ENCODE data around the gene KRTAP9-1.
"Not testable (repeated sequence)": the region's sequence is repeated elsewhere in the genome, so short reads cannot be mapped to it uniquely, and the experiment has no call there.

Gene KRTAP9-1, protein sequence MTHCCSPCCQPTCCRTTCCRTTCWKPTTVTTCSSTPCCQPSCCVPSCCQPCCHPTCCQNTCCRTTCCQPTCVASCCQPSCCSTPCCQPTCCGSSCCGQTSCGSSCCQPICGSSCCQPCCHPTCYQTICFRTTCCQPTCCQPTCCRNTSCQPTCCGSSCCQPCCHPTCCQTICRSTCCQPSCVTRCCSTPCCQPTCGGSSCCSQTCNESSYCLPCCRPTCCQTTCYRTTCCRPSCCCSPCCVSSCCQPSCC

DNA sequence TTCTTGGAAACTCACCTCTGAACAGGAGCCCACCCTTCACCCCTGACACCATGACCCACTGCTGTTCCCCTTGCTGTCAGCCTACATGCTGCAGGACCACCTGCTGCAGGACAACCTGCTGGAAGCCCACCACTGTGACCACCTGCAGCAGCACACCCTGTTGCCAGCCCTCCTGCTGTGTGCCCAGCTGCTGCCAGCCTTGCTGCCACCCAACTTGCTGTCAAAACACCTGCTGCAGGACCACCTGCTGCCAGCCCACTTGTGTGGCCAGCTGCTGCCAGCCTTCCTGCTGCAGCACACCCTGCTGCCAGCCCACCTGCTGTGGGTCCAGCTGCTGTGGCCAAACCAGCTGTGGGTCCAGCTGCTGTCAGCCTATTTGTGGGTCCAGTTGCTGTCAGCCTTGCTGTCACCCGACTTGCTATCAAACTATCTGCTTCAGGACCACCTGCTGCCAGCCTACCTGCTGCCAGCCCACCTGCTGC, at the start of gene KRTAP9-1:
KRTAP9-1 (plus strand) TSS at position 51 of the 482 bp plus-strand sequence; CDS start at position 51, 0 bp downstream.
- DNase-seq (ENCODE audit: low spot score), result not testable (repeated sequence)

GRCh38 chr17:41140360-41141131, 49.1 kb upstream of the KRTAP9-1 start, which contains the start of gene KRTAP4-6:
KRTAP4-6 (minus strand) TSS chr17:41140544; CDS start chr17:41140487, 57 bp downstream.
- DNase-seq (ENCODE audit: low spot score), result no peak

- no peak for DNase-seq (ENCODE audit: low spot score)
Measured at GRCh38 chr17:41141361-41141760, 48.3 kb upstream of the KRTAP9-1 start.

- DNase-seq (ENCODE audit: low spot score), result no peak
Measured at GRCh38 chr17:41144846-41145245, 44.8 kb upstream of the KRTAP9-1 start.

- no peak for DNase-seq (ENCODE audit: low spot score)
Measured at GRCh38 chr17:41145261-41145660, 44.4 kb upstream of the KRTAP9-1 start.

DNA sequence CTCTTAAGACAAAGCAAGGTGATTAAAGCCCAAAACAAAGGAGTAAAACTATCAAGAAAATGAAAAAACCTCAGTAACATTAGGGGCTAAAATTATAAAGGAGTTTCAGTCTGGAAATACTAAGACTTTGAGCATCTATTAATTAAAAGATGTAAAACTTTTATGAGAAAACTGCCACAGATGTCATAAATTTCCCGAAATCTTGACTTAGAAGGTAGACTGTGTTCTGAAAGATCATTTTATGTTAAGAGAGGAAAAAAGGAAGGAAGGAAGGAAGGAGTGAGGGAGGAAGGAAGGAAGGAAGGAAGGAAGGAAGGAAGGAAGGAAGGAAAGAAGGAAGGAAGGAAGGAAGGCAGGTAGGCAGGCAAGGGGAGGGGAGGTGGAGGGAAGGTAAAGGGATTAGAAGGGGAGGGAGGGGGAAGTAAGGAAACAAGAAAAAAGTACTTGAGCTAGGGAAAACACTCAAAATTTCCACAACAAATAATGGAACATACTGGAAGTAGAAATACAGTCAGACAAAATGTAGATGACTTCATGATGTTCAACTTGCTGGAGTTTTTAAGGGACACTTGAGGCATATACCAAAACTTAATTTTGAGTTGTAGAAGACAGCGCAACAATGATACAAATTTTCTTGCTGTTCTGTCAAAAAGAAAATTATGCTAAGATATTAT, 42.0 kb upstream of the KRTAP9-1 start:
- DNase-seq (ENCODE audit: low spot score), result no peak

DNA sequence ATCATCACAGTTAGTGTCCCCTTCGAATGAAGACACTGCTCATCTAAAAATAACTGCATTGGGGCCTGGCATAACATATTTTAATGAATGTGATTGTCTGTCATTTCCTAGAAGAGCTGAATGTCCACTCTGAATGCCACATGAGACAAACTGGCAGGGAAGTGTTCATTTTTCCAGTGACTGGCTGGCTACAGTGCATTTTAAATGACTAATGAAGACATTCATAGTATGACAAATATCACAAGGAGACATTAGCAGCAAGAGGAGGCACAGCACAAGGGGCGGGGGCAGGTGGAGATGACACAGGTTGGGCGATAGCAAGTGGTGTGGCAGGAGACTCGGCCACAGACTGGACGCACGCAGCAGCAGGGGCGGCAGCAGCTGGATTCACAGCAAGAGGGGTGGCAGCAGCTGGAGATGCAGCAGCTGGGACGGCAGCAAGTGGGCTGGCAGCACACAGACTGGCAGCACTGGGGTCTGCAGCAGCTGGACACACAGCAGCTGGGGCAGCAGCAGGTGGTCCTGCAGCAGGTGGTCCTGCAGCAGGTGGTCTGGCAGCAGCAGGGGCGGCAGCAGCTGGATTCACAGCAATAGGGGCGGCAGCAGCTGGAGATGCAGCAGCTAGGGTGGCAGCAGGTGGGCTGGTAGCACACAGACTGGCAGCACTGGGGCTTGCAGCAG, 40.6 kb upstream of the KRTAP9-1 start:
- not testable (repeated sequence) for DNase-seq (ENCODE audit: low spot score)

DNA sequence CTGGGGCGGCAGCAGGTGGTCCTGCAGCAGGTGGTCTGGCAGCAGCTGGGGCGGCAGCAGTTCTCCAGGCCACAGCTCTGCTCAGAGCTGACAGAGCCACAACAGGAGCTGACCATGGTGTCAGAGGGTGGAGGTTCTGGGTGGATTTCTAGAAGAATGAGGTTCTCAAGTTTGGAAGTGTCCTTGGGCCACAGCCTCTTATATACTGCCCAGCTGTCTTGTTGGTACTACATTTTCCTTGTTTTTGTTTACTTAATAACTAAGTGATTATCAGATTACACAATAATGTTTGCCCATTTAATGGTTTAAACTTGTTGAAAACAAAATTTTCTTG, 40.1 kb upstream of the KRTAP9-1 start, which contains the start of gene KRTAP4-5:
KRTAP4-5 (minus strand) TSS at position 174 of the 334 bp plus-strand sequence; CDS start at position 116, 58 bp downstream.
- no peak for DNase-seq (ENCODE audit: low spot score)

DNA sequence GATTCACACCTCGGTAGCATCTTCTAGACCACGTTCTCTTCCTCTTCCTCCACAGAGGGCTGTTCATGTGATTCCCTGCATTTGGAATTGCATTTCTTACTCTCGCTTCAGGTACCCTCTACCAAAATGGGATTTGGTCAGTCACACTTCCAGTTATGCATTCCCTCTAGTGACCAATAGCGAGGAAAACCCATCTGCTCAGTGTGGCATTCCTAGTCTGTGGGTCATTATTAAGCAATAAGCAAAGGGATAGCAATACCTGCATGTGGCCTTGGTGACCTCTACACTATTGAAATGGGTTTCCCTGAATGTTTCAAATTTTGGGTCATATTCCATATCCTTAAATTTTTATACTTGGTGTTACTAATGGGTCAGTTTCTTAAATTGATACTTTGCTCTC, 39.7 kb upstream of the KRTAP9-1 start:
- no peak for DNase-seq (ENCODE audit: low spot score)

DNA sequence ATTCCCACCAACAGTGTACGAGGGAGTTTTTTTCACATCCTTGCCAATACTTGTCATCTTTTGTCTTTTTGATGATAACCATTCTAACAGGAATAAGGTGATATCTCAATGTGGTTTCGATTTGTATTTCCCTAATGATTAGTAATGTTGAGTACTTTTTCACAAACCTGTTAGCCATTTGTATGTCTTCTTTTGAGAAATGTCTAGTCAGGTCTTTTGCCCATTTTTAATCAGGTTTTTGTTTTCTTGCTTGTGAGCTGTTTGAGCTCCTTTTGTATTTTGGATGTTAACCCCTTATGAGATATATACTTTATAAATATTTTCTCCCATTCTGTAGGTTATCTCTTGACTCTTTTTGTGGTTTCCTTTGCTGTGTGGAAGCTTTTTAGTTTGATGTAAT, 38.2 kb upstream of the KRTAP9-1 start:
- no peak for DNase-seq (ENCODE audit: low spot score)

GRCh38 chr17:41153856-41154255, 35.8 kb upstream of the KRTAP9-1 start:
- DNase-seq (ENCODE audit: low spot score), result no peak

GRCh38 chr17:41160190-41160589, 29.5 kb upstream of the KRTAP9-1 start:
- not testable (repeated sequence) for DNase-seq (ENCODE audit: low spot score)

GRCh38 chr17:41160648-41161047, 29.0 kb upstream of the KRTAP9-1 start, which contains the start of gene KRTAP4-4:
KRTAP4-4 (minus strand) TSS chr17:41160748; CDS start chr17:41160691, 57 bp downstream.
- no peak for DNase-seq (ENCODE audit: low spot score)

DNA sequence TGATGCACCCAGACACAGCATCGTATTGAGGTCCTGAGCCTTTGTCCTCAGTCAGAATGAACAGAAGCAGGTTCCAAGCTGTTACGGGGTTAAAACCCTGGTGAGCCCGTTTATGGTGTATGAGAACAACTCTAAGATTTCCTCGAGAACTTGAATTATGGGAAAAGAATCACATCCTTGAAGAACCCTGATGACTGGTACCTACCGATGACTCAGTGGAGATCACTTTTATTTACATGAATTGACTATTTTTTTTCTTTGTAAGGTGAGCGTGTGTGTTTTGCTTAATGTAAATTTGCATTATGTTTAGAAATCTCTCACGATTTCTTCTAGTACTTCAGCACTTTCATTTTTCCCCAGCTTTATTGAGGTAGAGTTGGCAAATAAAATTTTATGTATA, 25.9 kb upstream of the KRTAP9-1 start:
- DNase-seq (ENCODE audit: low spot score), result no peak

DNA sequence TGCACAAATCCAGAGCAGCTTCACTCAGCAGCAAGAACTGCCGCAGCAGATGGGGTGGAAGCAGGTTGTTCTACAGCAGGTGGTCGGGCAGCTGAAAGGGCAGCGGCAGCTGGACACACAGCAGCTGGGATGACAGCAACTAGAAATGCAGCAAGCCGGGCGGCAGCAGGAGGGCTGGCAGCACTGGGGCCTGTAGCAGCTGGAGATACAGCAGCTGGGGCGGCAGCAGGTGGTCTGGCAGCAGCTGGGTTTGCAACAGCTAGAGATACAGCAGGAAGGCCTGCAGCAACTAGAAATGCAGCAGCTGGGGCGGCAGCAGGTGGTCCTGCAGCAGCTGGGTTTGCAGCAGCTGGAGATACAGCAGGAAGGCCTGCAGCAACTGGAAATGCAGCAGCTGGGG, 22.1 kb upstream of the KRTAP9-1 start:
- no peak for DNase-seq (ENCODE audit: low spot score)

- DNase-seq (ENCODE audit: low spot score), result no peak
Measured at GRCh38 chr17:41168121-41168520, 21.6 kb upstream of the KRTAP9-1 start, which contains the start of gene KRTAP4-3. KRTAP4-3 (minus strand) TSS chr17:41168221; CDS start chr17:41168172, 49 bp downstream.

DNA sequence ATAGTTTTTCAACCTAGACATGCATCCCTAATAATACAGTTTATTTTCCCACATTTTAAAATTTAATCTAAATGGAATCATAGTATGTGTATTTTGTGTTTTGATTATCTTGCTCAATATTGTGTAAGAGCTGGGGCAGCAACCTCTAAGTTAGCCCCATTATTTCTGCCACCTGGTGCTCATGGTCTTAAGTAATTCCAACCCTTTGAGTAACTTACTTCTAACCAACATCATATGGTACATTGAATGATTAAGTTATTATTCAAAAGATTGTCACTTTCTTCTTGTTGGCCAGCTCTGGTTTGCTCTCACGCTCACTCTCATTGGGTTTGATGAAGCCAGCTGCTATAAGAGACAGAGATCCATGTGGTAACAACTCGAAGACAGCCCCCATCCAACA, 17.8 kb upstream of the KRTAP9-1 start:
- DNase-seq (ENCODE audit: low spot score), result no peak

DNA sequence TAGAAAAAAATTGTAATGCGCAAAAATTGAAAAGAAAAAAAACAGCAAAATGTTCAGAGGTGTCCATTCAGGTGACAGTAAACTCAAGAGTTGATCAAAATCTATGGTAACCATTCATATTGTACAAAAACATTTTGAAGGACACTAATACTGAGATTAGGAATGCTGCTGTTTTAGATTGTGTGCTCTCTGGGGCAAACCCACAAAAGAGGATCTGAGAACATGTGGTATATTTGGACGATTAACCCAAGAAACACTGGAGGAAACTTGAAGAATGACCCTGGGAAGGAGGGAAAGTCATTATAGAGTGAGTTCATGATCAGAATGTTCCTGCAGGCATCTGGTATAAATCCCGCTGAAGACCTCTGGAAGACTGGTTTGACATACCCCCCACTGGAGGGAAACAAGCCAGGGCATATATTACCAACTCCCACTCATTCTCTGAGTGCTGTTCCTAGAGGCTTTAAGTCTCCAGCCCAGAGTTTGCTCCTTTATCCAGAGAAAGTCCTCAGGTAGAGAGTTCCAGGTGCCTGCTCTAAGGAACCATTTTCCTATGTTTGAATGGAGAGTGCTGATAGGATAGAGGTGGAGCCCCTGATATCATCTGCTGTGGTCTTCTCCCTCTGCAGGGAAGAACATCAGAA, 12.8 kb upstream of the KRTAP9-1 start:
- no peak for DNase-seq (ENCODE audit: low spot score)

GRCh38 chr17:41177727-41178271, 11.9 kb upstream of the KRTAP9-1 start, which contains the start of gene KRTAP4-2:
KRTAP4-2 (minus strand) TSS chr17:41178221; CDS start chr17:41178164, 57 bp downstream.
- no peak for DNase-seq (ENCODE audit: low spot score)

- DNase-seq (ENCODE audit: low spot score), result no peak
Measured at GRCh38 chr17:41178341-41178740, 11.3 kb upstream of the KRTAP9-1 start.
